Left renal cortex interstitium (tissue), 4 donors: ENCODE results near the gene SEC31A. TPM values are rescaled to one million over a fixed set of nuclear protein-coding genes. Genes with fewer than 3 reads are reported as not detected.

Experiments used
- DNase-seq, 4 donors: peaks; one replicate each; pipeline ENCODE4 v3.0.0-alpha.2; 2013; ENCODE audit warnings: low read depth in 4 of 4, low spot score in 2 of 4, missing footprints in 1 of 4
- polyA plus RNA-seq, 4 donors: library from polyadenylated mRNA; unstranded; fragments of 120-200 nt; gene quantifications; one replicate each; pipeline ENCODE4 v1.2.1, GENCODE V29; 2013; ENCODE audit not compliant: insufficient read length in 4 of 4

The SEC31A gene
- polyA plus RNA-seq, 4 donors, result 214 to 273 (median 230) TPM

- DNase-seq, result no peak
Observed at GRCh38 chr4:82776925-82777542, 113.9 kb downstream of the SEC31A start.

GRCh38 chr4:82775243-82775642 is 115.7 kb downstream of the SEC31A start:
- no peak for DNase-seq

- no peak for DNase-seq
Observed at GRCh38 chr4:82774711-82775171, 116.2 kb downstream of the SEC31A start.

GRCh38 chr4:82773057-82773456 is 117.9 kb downstream of the SEC31A start:
- no peak for DNase-seq

- DNase-seq, result no peak
Observed at GRCh38 chr4:82770607-82771006, 120.3 kb downstream of the SEC31A start.

Other genes with a start within 250 kb of the SEC31A start
- gene SCD5, start 92.4 kb downstream of the SEC31A start, polyA plus RNA-seq, result 10 to 100 TPM; 30.4 to 47.9 (median 39.6) TPM
- gene THAP9, start 9.6 kb upstream of the SEC31A start, polyA plus RNA-seq, result 10 to 100 TPM in 3 of 4 donors, 1 to 10 TPM in 1; 9.0 to 13.7 (median 11.3) TPM
- gene LIN54, start 119.7 kb upstream of the SEC31A start, polyA plus RNA-seq, result 10 to 100 TPM; 14.4 to 17.7 (median 15.1) TPM
- gene COPS4, start 144.0 kb upstream of the SEC31A start, polyA plus RNA-seq, result 10 to 100 TPM; 70.1 to 99.0 (median 81.9) TPM
- 1 to 10 TPM; 2.3 to 3.4 (median 3.2) TPM for gene PLAC8, start 223.6 kb upstream of the SEC31A start, polyA plus RNA-seq